H1 (cell line): ENCODE results near the gene MYOM1. TPM values are rescaled to one million over a fixed set of nuclear protein-coding genes. Genes with fewer than 3 reads are reported as not detected.

ENCODE experiments used
- CTCF ChIA-PET: fragments of 300-600 bp; sonication (Branson Sonifier 250); formaldehyde crosslinking; loops from one replicate; lab custom pipeline; 2021; ENCODE audit not compliant: partially characterized antibody; lab: Charles Lee
- POLR2A ChIA-PET: fragments of 300-600 bp; sonication (Branson Sonifier 250); formaldehyde crosslinking; loops from one replicate; lab custom pipeline; 2021; ENCODE audit warnings: inconsistent platforms; ENCODE audit not compliant: partially characterized antibody; lab: Charles Lee
- DNase-seq, 2 experiments: peaks; one replicate each; pipeline versions ENCODE4 v3.0.0 to v3.0.0-alpha.2; 2010 to 2022; ENCODE audit warnings: low spot score in 2 of 2, low read depth in 1 of 2, mixed read lengths in 1 of 2
- FAIRE-seq: peaks from 2 replicates; lab custom pipeline; 2011; peaks lifted over from hg19 to GRCh38; lab: Jason Lieb, UNC
- H2AFZ ChIP-seq: 2 replicates; pipeline ENCODE4 v1.8.1; 2012; ENCODE audit warnings: low read length, inconsistent platforms
- H2AK5ac ChIP-seq: 2 replicates; pipeline ENCODE4 v1.6.1; 2013; ENCODE audit warnings: low read depth, low read length
- H2BK120ac ChIP-seq: replicated peaks from 2 replicates; pipeline ENCODE3; 2013; ENCODE audit warnings: low read depth, low read length, inconsistent platforms
- H2BK12ac ChIP-seq: 2 replicates; pipeline ENCODE4 v1.6.1; 2013; ENCODE audit warnings: low read depth, low read length
- H2BK15ac ChIP-seq: 2 replicates; pipeline ENCODE4 v1.6.1; 2013; ENCODE audit warnings: low read length
- H2BK20ac ChIP-seq: 2 replicates; pipeline ENCODE4 v1.6.1; 2013; ENCODE audit warnings: low read length
- H2BK5ac ChIP-seq: 2 replicates; pipeline ENCODE4 v1.6.1; 2013; ENCODE audit warnings: low read depth, low read length
- H3K14ac ChIP-seq: 2 replicates; pipeline ENCODE4 v1.6.1; 2013; ENCODE audit warnings: inconsistent platforms; ENCODE audit not compliant: insufficient read length
- H3K18ac ChIP-seq: 2 replicates; pipeline ENCODE4 v1.6.1; 2013; ENCODE audit warnings: low read length; ENCODE audit errors: extremely low read depth
- H3K23ac ChIP-seq: 2 replicates; pipeline ENCODE4 v1.6.1; 2013; ENCODE audit warnings: inconsistent platforms; ENCODE audit not compliant: insufficient read length
- H3K23me2 ChIP-seq: 2 replicates; pipeline ENCODE4 v1.6.1; 2013; ENCODE audit warnings: low read depth, low read length
- H3K27ac ChIP-seq: 2 replicates; pipeline ENCODE4 v1.6.1; 2011; ENCODE audit warnings: low read depth, low read length, inconsistent platforms
- H3K27me3 ChIP-seq, 4 experiments: replicated peaks in 1 of 4; 1 replicate in 1 of 4; 2 replicates in 3 of 4; pipeline versions ENCODE4 v1.6.1 to v1.8.1; 2011 to 2013; ENCODE audit warnings: low read length in 3 of 4, mild to moderate bottlenecking in 3 of 4, inconsistent platforms in 2 of 4, mixed read lengths in 2 of 4, moderate library complexity in 1 of 4; ENCODE audit not compliant: control insufficient read depth in 3 of 4, insufficient read depth in 3 of 4; ENCODE audit errors: extremely low read depth in 1 of 4
- H3K36me3 ChIP-seq, 4 experiments: 2 replicates each; pipeline versions ENCODE4 v1.6.1 to v1.8.1; 2011 to 2013; ENCODE audit warnings: mild to moderate bottlenecking in 4 of 4, low read length in 3 of 4, moderate library complexity in 2 of 4, control low read depth in 1 of 4, inconsistent platforms in 1 of 4; ENCODE audit not compliant: insufficient read depth in 4 of 4, control insufficient read depth in 2 of 4
- H3K4ac ChIP-seq: replicated peaks from 2 replicates; pipeline ENCODE3; 2013; ENCODE audit warnings: low read length, low read depth, mixed read lengths, inconsistent platforms; ENCODE audit not compliant: insufficient read length
- H3K4me1 ChIP-seq, 4 experiments: replicated peaks in 1 of 4; 1 replicate in 1 of 4; 2 replicates in 3 of 4; pipeline versions ENCODE4 v1.6.1 to v1.8.1; 2011 to 2013; ENCODE audit warnings: low read length in 3 of 4, inconsistent platforms in 2 of 4, mixed read lengths in 1 of 4; ENCODE audit not compliant: insufficient read depth in 4 of 4, control insufficient read depth in 3 of 4
- H3K4me2 ChIP-seq, 2 experiments: 2 replicates each; pipeline versions ENCODE4 v1.6.1 to v1.8.1; 2011 to 2013; ENCODE audit warnings: low read depth in 2 of 2, low read length in 2 of 2, control low read depth in 1 of 2, inconsistent platforms in 1 of 2, mild to moderate bottlenecking in 1 of 2; ENCODE audit not compliant: insufficient read depth in 1 of 2
- H3K4me3 ChIP-seq, 4 experiments: fragments of 200-600, 300-600 bp in 1 of 4; sonication (generic), shearing (Covaris generic), sonication (Bioruptor Twin) in 1 of 4; 2 replicates each; pipeline versions ENCODE4 v1.5.1 to v1.8.1; 2011 to 2016; ENCODE audit warnings: low read length in 4 of 4, low read depth in 3 of 4, control low read depth in 2 of 4, inconsistent platforms in 2 of 4, mild to moderate bottlenecking in 2 of 4, mixed read lengths in 1 of 4, moderate library complexity in 1 of 4; ENCODE audit not compliant: insufficient read depth in 2 of 4; ENCODE audit errors: extremely low read depth in 1 of 4
- H3K56ac ChIP-seq: replicated peaks from 2 replicates; pipeline ENCODE3; 2013; ENCODE audit warnings: low read depth, mild to moderate bottlenecking, mixed read lengths, low read length, inconsistent platforms; ENCODE audit not compliant: insufficient read length
- H3K79me1 ChIP-seq: 2 replicates; pipeline ENCODE4 v1.6.1; 2013; ENCODE audit warnings: low read depth, low read length, control low read depth
- H3K79me2 ChIP-seq, 2 experiments: 2 replicates each; pipeline versions ENCODE4 v1.6.1 to v1.8.1; 2012 to 2013; ENCODE audit warnings: low read length in 2 of 2, mild to moderate bottlenecking in 2 of 2, inconsistent platforms in 1 of 2; ENCODE audit not compliant: insufficient read depth in 2 of 2, control insufficient read depth in 1 of 2
- H3K9ac ChIP-seq, 4 experiments: replicated peaks in 1 of 4; 1 replicate in 1 of 4; 2 replicates in 3 of 4; pipeline versions ENCODE4 v1.6.1 to v1.8.1; 2011 to 2013; ENCODE audit warnings: low read depth in 3 of 4, low read length in 3 of 4, control low read depth in 2 of 4, mild to moderate bottlenecking in 2 of 4, moderate library complexity in 2 of 4, inconsistent platforms in 1 of 4; ENCODE audit errors: extremely low read depth in 1 of 4
- H3K9me3 ChIP-seq, 2 experiments: 2 replicates each; pipeline versions ENCODE4 v1.6.1 to v1.8.1; 2012 to 2013; ENCODE audit warnings: mild to moderate bottlenecking in 2 of 2, moderate library complexity in 2 of 2, control low read depth in 1 of 2, inconsistent platforms in 1 of 2, low read depth in 1 of 2, low read length in 1 of 2, mixed read lengths in 1 of 2; ENCODE audit not compliant: insufficient read depth in 2 of 2
- H4K20me1 ChIP-seq, 2 experiments: replicated peaks in 1 of 2; 2 replicates each; pipeline versions ENCODE3 to v1.8.1; 2011 to 2013; ENCODE audit warnings: inconsistent platforms in 2 of 2, low read length in 2 of 2, mild to moderate bottlenecking in 1 of 2; ENCODE audit not compliant: insufficient read depth in 2 of 2, control insufficient read depth in 1 of 2
- H4K5ac ChIP-seq: 2 replicates; pipeline ENCODE4 v1.6.1; 2013; ENCODE audit warnings: low read length, low read depth, mixed read lengths, inconsistent platforms; ENCODE audit not compliant: insufficient read length
- H4K8ac ChIP-seq: 2 replicates; pipeline ENCODE4 v1.8.0; 2013; ENCODE audit warnings: mild to moderate bottlenecking, moderate library complexity, low read length, inconsistent platforms; ENCODE audit not compliant: insufficient read depth; ENCODE audit errors: extremely low read depth
- H4K91ac ChIP-seq: replicated peaks from 2 replicates; pipeline ENCODE3; 2013; ENCODE audit warnings: low read length, mixed read lengths, inconsistent platforms; ENCODE audit not compliant: insufficient read length
- CBX5 ChIP-seq: fragments of 300-800, 300-1000 bp; sonication (generic); IDR thresholded peaks from 2 replicates; pipeline ENCODE4 v1.7.1; 2016; ENCODE audit warnings: antibody characterized with exemption, low read length, low read depth
- CTBP2 ChIP-seq: IDR thresholded peaks from 2 replicates; pipeline ENCODE4 v1.7.0; 2011; ENCODE audit warnings: borderline replicate concordance, mild to moderate bottlenecking, moderate library complexity, mixed read lengths, low read length; ENCODE audit not compliant: insufficient read depth, insufficient read length
- EGR1 ChIP-seq: IDR thresholded peaks from 2 replicates; pipeline ENCODE4 v1.6.1; 2011; ENCODE audit warnings: low read depth, low read length, borderline replicate concordance
- HDAC2 ChIP-seq, 2 experiments: fragments of 300-600 bp in 1 of 2; sonication (generic) in 1 of 2; IDR thresholded peaks; 2 replicates each; pipeline ENCODE4 v1.6.1; 2011 to 2012; ENCODE audit warnings: low read depth in 2 of 2, low read length in 2 of 2, mild to moderate bottlenecking in 2 of 2, moderate library complexity in 2 of 2, borderline replicate concordance in 1 of 2, inconsistent platforms in 1 of 2
- JUND ChIP-seq: IDR thresholded peaks from 2 replicates; pipeline ENCODE4 v1.6.1; 2011; ENCODE audit warnings: mild to moderate bottlenecking, improper control_type of control experiment, low read length
- KDM1A ChIP-seq: fragments of 200-600, 300-600 bp; sonication (generic); IDR thresholded peaks from 2 replicates; pipeline ENCODE4 v1.7.1; 2016; ENCODE audit warnings: mild to moderate bottlenecking, low read length, borderline replicate concordance
- NANOG ChIP-seq: IDR thresholded peaks from 2 replicates; pipeline ENCODE4 v1.6.1; 2011; ENCODE audit warnings: low read length, low read depth, mild to moderate bottlenecking, inconsistent platforms; ENCODE audit not compliant: insufficient read depth, poor library complexity, severe bottlenecking
- POLR2AphosphoS5 ChIP-seq: IDR thresholded peaks from 2 replicates; pipeline ENCODE4 v1.6.1; 2011; ENCODE audit warnings: low read depth, low read length
- RBBP5 ChIP-seq: IDR thresholded peaks from 2 replicates; pipeline ENCODE4 v1.7.1; 2012; ENCODE audit warnings: low read depth, mild to moderate bottlenecking, inconsistent platforms, low read length, moderate library complexity, borderline replicate concordance
- SIX5 ChIP-seq: IDR thresholded peaks from 2 replicates; pipeline ENCODE4 v1.6.1; 2011; ENCODE audit warnings: mild to moderate bottlenecking, low read depth, low read length
- SP2 ChIP-seq: IDR thresholded peaks from 2 replicates; pipeline ENCODE4 v1.6.1; 2012; ENCODE audit warnings: mild to moderate bottlenecking, low read length, inconsistent platforms
- WGBS, 2 experiments: shearing (Covaris generic) in 1 of 2; methylation state at CpG; one replicate each; pipeline versions ENCODE4 v1.1.6 to v1.1.7; 2013 to 2015; ENCODE audit warnings: low lambda C conversion rate in 2 of 2, mixed read lengths in 2 of 2, inconsistent platforms in 1 of 2, low coverage in 1 of 2, missing lambda C conversion rate in 1 of 2; ENCODE audit not compliant: insufficient replicate concordance in 2 of 2, insufficient coverage in 1 of 2, insufficient read length in 1 of 2; ENCODE audit errors: extremely low coverage in 1 of 2, missing lambda C conversion rate in 1 of 2; 5-methylcytosine and 5-hydroxymethylcytosine counted together
- polyA plus RNA-seq, 7 experiments: library from polyadenylated mRNA; depleted of rRNA in 3 of 7; stranded (reverse) in 5 of 7; unstranded in 2 of 7; fragments of >200 nt in 5 of 7; fragments of 200-250 nt in 2 of 7; gene quantifications; 1 replicate in 5 of 7; 2 replicates in 1 of 7; 4 replicates in 1 of 7; pipeline versions ENCODE4 v1.2.1 to v1.2.3, GENCODE V29; 2011 to 2013; ENCODE audit warnings: missing spikeins in 2 of 7, mixed read lengths in 2 of 7
- total RNA-seq: library from RNA; stranded (reverse); fragmentation: NEBNext Ultra II Directional; extraction: Animal tissue kit (Norgen Biotek cat#: 25700); gene quantifications from 2 replicates; pipeline ENCODE4 v1.2.1, GENCODE V29; 2021

The MYOM1 gene
- total and polyA plus RNA-seq, 2 of the 8 experiments (the other 6 are each of a cell fraction or from before 2014, with no cell fraction given) = 0.06 to 0.32 TPM

GRCh38 chr18:3248658-3249359 lies 29.0 kb upstream of the MYOM1 start:
- Histone ChIP-seq H3K36me3 (peaks cover 0 to 13% (median 10%) of the 10 kb centered on the region in 4 experiments; a peak in 6 of 8 replicates), H2BK120ac (no peak overlapping the region), H3K23ac (no peak overlapping the region), H3K27ac (no peak overlapping the region), H2BK15ac (no peak overlapping the region), H3K9ac (peak overlapping the region in 2 of 4 experiments; percentile 49 to 67; a peak in 2 of 7 replicates), H4K20me1 (peaks cover 4 to 10% of the 10 kb centered on the region in 2 experiments), H3K4ac (no peak overlapping the region), H3K79me2 (peaks cover 8 to 56% of the 10 kb centered on the region in 2 experiments; a peak in 3 of 4 replicates), H4K5ac (no peak overlapping the region), H2AFZ (no peak overlapping the region), H4K8ac (no peak overlapping the region), H3K4me3 (peak overlapping the region; percentile 86 to 91 (median 89)), H2BK12ac (no peak overlapping the region), H4K91ac (no peak overlapping the region), H3K23me2 (peaks cover 7% of the 10 kb centered on the region; the same call in 1 of the 2 replicates), H2BK20ac (no peak overlapping the region), H3K79me1 (no peaks in the 10 kb centered on the region), H3K14ac (no peak overlapping the region), H3K9me3 (no peaks in the 10 kb centered on the region), H2BK5ac (no peak overlapping the region), H2AK5ac (no peak overlapping the region), H3K18ac (no peak overlapping the region), H3K4me2 (peak overlapping the region; percentile 82 to 83), H3K56ac (no peak overlapping the region), H3K4me1 (peaks cover 0 to 9% (median 1%) of the 10 kb centered on the region in 4 experiments; a peak in 2 of 7 replicates), H3K27me3 (no peaks in the 10 kb centered on the region)
- DNase-seq (no peak), FAIRE-seq (no peak)
- 27% methylated on average over 9 of the region's 9 CpGs; no CpG with 5 or more reads in 1 of the 2 experiments for WGBS, 2 experiments
- ChIA-PET POLR2A (interaction anchor here (0.6 to 6.3 kb wide), 14 partner anchors 8 to 529 kb away, joined by 3 to 60 read pairs (median 4); partner anchors contain the start of genes LPIN2 and MYL12B), CTCF (interaction anchor here (0.5 to 1.5 kb wide), 4 partner anchors 94 to 872 kb away, joined by 3 to 6 read pairs (median 3); no protein-coding TSS in a partner anchor)
- TF ChIP-seq SIX5 (no peak), CBX5 (no peak), HDAC2 (IDR thresholded peaks at IDR 0.05; ENCODE audit: borderline replicate concordance in 1 of 2, low read depth in 2 of 2, low read length in 2 of 2) (no peak), EGR1 (no peak), NANOG (no peak), KDM1A (no peak), POLR2AphosphoS5 (no peak), RBBP5 (no peak), SP2 (no peak), JUND (no peak), CTBP2 (no peak)
